HepG2 (cell line): ENCODE measurements around the gene AKAP9. TPM values are rescaled to one million over a fixed set of nuclear protein-coding genes. Genes with fewer than 3 reads are reported as not detected.
A peak's percentile ranks its signal among the peaks of the same experiment; 100 is the strongest.

Experiments used
- AGO2 ChIP-seq: fragments of 200-400 bp; formaldehyde crosslinking; optimal IDR thresholded peaks from 2 replicates; pipeline ENCODE3; 2017; ENCODE audit warnings: mild to moderate bottlenecking, low read depth, low read length, moderate library complexity
- AHR ChIP-seq: IDR thresholded peaks from 2 replicates; pipeline ENCODE4 v1.6.1; 2018; ENCODE audit warnings: missing genetic modification reagents, missing compliant biosample characterization
- ARHGAP35 ChIP-seq: sonication (generic); formaldehyde crosslinking; IDR thresholded peaks from 2 replicates; pipeline ENCODE4 v1.9.0; 2022; ENCODE audit warnings: mild to moderate bottlenecking, inconsistent platforms, moderate library complexity, missing genetic modification reagents, borderline replicate concordance
- BCL3 ChIP-seq: sonication (generic); formaldehyde crosslinking; IDR thresholded peaks from 2 replicates; pipeline ENCODE4 v1.5.1; 2020; ENCODE audit warnings: mild to moderate bottlenecking, missing genetic modification reagents, moderate library complexity
- CHD2 ChIP-seq: IDR thresholded peaks from 2 replicates; pipeline ENCODE4 v1.6.1; 2011; ENCODE audit warnings: low read depth, low read length, improper control_type of control experiment
- CREB1 ChIP-seq, 2 experiments: fragments of 450-650 bp in 1 of 2; IDR thresholded peaks; 2 replicates each; pipeline ENCODE4 v1.6.1; 2016 to 2017; ENCODE audit warnings: control low read depth in 1 of 2, mild to moderate bottlenecking in 1 of 2, missing compliant biosample characterization in 1 of 2, missing genetic modification characterization in 1 of 2
- ELF3 ChIP-seq: IDR thresholded peaks from 2 replicates; pipeline ENCODE4 v1.6.1; 2016; ENCODE audit warnings: missing genetic modification reagents, missing compliant biosample characterization
- ETV6 ChIP-seq: sonication (generic); formaldehyde crosslinking; conservative IDR thresholded peaks from 2 replicates; pipeline ENCODE4 v1.4.0; 2020; ENCODE audit warnings: missing genetic modification reagents
- FOXK1 ChIP-seq: sonication (generic); formaldehyde crosslinking; IDR thresholded peaks from 2 replicates; pipeline ENCODE4 v1.4.0; 2020; ENCODE audit warnings: low read depth, missing genetic modification reagents, borderline replicate concordance
- FOXO1 ChIP-seq: sonication (generic); formaldehyde crosslinking; IDR thresholded peaks from 2 replicates; pipeline ENCODE4 v1.4.0; 2020; ENCODE audit warnings: missing genetic modification reagents
- GATAD1 ChIP-seq: IDR thresholded peaks from 2 replicates; pipeline ENCODE4 v1.6.1; 2016; ENCODE audit warnings: missing genetic modification reagents, missing compliant biosample characterization
- KAT7 ChIP-seq: IDR thresholded peaks from 2 replicates; pipeline ENCODE4 v1.6.1; 2018; ENCODE audit warnings: borderline replicate concordance, missing compliant biosample characterization
- KAT8 ChIP-seq: IDR thresholded peaks from 2 replicates; pipeline ENCODE4 v1.6.1; 2016; ENCODE audit warnings: missing genetic modification reagents, missing compliant biosample characterization
- MAZ ChIP-seq, 2 experiments: sonication (generic) in 1 of 2; formaldehyde crosslinking in 1 of 2; IDR thresholded peaks; 2 replicates each; pipeline versions ENCODE4 v1.5.0 to v1.6.1; 2012 to 2020; ENCODE audit warnings: low read depth in 2 of 2, mild to moderate bottlenecking in 2 of 2, borderline replicate concordance in 1 of 2, improper control_type of control experiment in 1 of 2, low read length in 1 of 2, missing genetic modification reagents in 1 of 2, moderate library complexity in 1 of 2
- MBNL3 ChIP-seq: fragments of 250-450 bp; sonication (Bioruptor Pico); conservative IDR thresholded peaks from 2 replicates; pipeline ENCODE4 v1.8.0; 2022; ENCODE audit warnings: mild to moderate bottlenecking, inconsistent platforms
- MED1 ChIP-seq: sonication (generic); formaldehyde crosslinking; IDR thresholded peaks from 2 replicates; pipeline ENCODE4 v1.4.0; 2020; ENCODE audit warnings: missing genetic modification reagents
- MED8 ChIP-seq: sonication (generic); formaldehyde crosslinking; IDR thresholded peaks from 2 replicates; pipeline ENCODE4 v1.8.1; 2023; ENCODE audit warnings: mild to moderate bottlenecking, missing genetic modification reagents; ENCODE audit not compliant: insufficient replicate concordance
- MLX ChIP-seq: IDR thresholded peaks from 2 replicates; pipeline ENCODE4 v1.6.1; 2016
- NFKB2 ChIP-seq: sonication (generic); formaldehyde crosslinking; IDR thresholded peaks from 2 replicates; pipeline ENCODE4 v1.4.0; 2020; ENCODE audit warnings: missing genetic modification reagents, borderline replicate concordance
- PLSCR1 ChIP-seq: sonication (generic); formaldehyde crosslinking; IDR thresholded peaks from 2 replicates; pipeline ENCODE4 v1.5.0; 2020; ENCODE audit warnings: missing genetic modification reagents, mild to moderate bottlenecking, borderline replicate concordance
- POLR2AphosphoS5 ChIP-seq: IDR thresholded peaks from 2 replicates; pipeline ENCODE4 v1.6.1; 2012; ENCODE audit warnings: low read depth, low read length
- SIN3A ChIP-seq: IDR thresholded peaks from 2 replicates; pipeline ENCODE4 v1.6.1; 2011; ENCODE audit warnings: low read depth, mild to moderate bottlenecking, control low read depth, low read length, borderline replicate concordance
- ZNF326 ChIP-seq: sonication (generic); formaldehyde crosslinking; IDR thresholded peaks from 2 replicates; pipeline ENCODE4 v1.4.0; 2020; ENCODE audit warnings: missing genetic modification reagents, borderline replicate concordance
- ZNF431 ChIP-seq: sonication (generic); formaldehyde crosslinking; IDR thresholded peaks from 2 replicates; pipeline ENCODE4 v1.9.0; 2022; ENCODE audit warnings: missing genetic modification reagents, low read depth, mild to moderate bottlenecking, borderline replicate concordance
- ZNF432 ChIP-seq: sonication (generic); formaldehyde crosslinking; IDR thresholded peaks from 2 replicates; pipeline ENCODE4 v1.5.0; 2020; ENCODE audit warnings: missing genetic modification reagents, mild to moderate bottlenecking, borderline replicate concordance
- ZNF530 ChIP-seq: sonication (generic); formaldehyde crosslinking; IDR thresholded peaks from 2 replicates; pipeline ENCODE4 v1.5.0; 2020; ENCODE audit warnings: low read depth, mild to moderate bottlenecking, missing genetic modification reagents
- ZNF572 ChIP-seq: sonication (generic); formaldehyde crosslinking; IDR thresholded peaks from 2 replicates; pipeline ENCODE4 v1.5.1; 2020; ENCODE audit warnings: mild to moderate bottlenecking, missing genetic modification reagents
- ZNF670 ChIP-seq: sonication (generic); formaldehyde crosslinking; IDR thresholded peaks from 2 replicates; pipeline ENCODE4 v1.8.0; 2022; ENCODE audit warnings: mild to moderate bottlenecking, missing genetic modification reagents, borderline replicate concordance
- ZNF674 ChIP-seq: sonication (generic); formaldehyde crosslinking; IDR thresholded peaks from 2 replicates; pipeline ENCODE4 v1.5.0; 2020; ENCODE audit warnings: low read depth, mild to moderate bottlenecking, missing genetic modification reagents
- ZNF772 ChIP-seq: sonication (generic); formaldehyde crosslinking; IDR thresholded peaks from 2 replicates; pipeline ENCODE4 v1.5.0; 2020; ENCODE audit warnings: mild to moderate bottlenecking, missing genetic modification reagents
- polyA plus RNA-seq, 8 experiments: library from polyadenylated mRNA; depleted of rRNA in 3 of 8; stranded (reverse) in 7 of 8; unstranded in 1 of 8; fragments of >200 nt; fragmentation: Illumina TruSeq in 4 of 8; extraction: Trizol in 4 of 8; gene quantifications; 2 replicates each; pipeline versions ENCODE4 v1.2.1 to v1.2.3, GENCODE V29; 2011 to 2016; ENCODE audit warnings: low read depth in 4 of 8, missing spikeins in 1 of 8, mixed read lengths in 1 of 8; ENCODE audit not compliant: insufficient read depth in 1 of 8
- total RNA-seq, 5 experiments: library from RNA; depleted of rRNA; stranded (reverse); fragments of >200 nt; fragmentation: Illumina TruSeq; extraction: Trizol; gene quantifications; 2 replicates each; pipeline ENCODE4 v1.2.3, GENCODE V29; 2016; ENCODE audit warnings: low read depth in 1 of 5

AKAP9 gene
- total and polyA plus RNA-seq, 2 of the 13 experiments (the other 11 are each of a cell fraction or from before 2014, with no cell fraction given), result 27.6 to 33.1 TPM

GRCh38 chr7:92133737-92134270 is 193.1 kb downstream of the AKAP9 start (continued):
- peak; percentile 71; the same call in 1 of the 2 replicates for TF ChIP-seq KAT7
- 0 out of 2 replicates have a peak, but pooled peaks have one; percentile 66 for TF ChIP-seq ETV6 (CRISPR knock-in tag)
- TF ChIP-seq ZNF670 (CRISPR knock-in tag), result no peak; the same call in 1 of the 2 replicates
- TF ChIP-seq MAZ (IDR thresholded peaks at IDR 0.05; ENCODE audit: borderline replicate concordance, low read depth, low read length), result 0 out of 2 replicates have a peak, but pooled peaks have one; percentile 20
- TF ChIP-seq MAZ (CRISPR knock-in tag; IDR thresholded peaks at IDR 0.05; ENCODE audit: low read depth), result no peak; the same call in 1 of the 2 replicates
- TF ChIP-seq POLR2AphosphoS5, result no peak
- TF ChIP-seq AHR (CRISPR knock-in tag), result no peak
- TF ChIP-seq CREB1 (IDR thresholded peaks at IDR 0.05), result no peak
- no peak for TF ChIP-seq CREB1 (CRISPR knock-in tag; IDR thresholded peaks at IDR 0.05)
- TF ChIP-seq KAT8, result no peak
- peak; percentile 79; the same call in 1 of the 2 replicates for TF ChIP-seq BCL3
- no peak for TF ChIP-seq PLSCR1 (CRISPR knock-in tag)
- no peak for TF ChIP-seq ZNF530
- TF ChIP-seq MLX (CRISPR knock-in tag), result no peak
- TF ChIP-seq FOXK1 (CRISPR knock-in tag), result no peak; the same call in 1 of the 2 replicates
- TF ChIP-seq ZNF772 (CRISPR knock-in tag), result peak; percentile 56; the same call in 1 of the 2 replicates
- TF ChIP-seq NFKB2 (CRISPR knock-in tag), result no peak
- TF ChIP-seq MED8 (CRISPR knock-in tag), result peak; percentile 9
- TF ChIP-seq ZNF432, result no peak
- TF ChIP-seq SIN3A, result peak; percentile 61; the same call in 1 of the 2 replicates
- no peak for TF ChIP-seq ZNF572
- TF ChIP-seq GATAD1 (CRISPR knock-in tag), result peak; percentile 54
- TF ChIP-seq MED1 (CRISPR knock-in tag), result no peak
- TF ChIP-seq ARHGAP35 (CRISPR knock-in tag), result no peak; the same call in 1 of the 2 replicates
- no peak for TF ChIP-seq CHD2
- no peak for TF ChIP-seq ZNF674 (CRISPR knock-in tag)
- TF ChIP-seq FOXO1 (CRISPR knock-in tag), result peak; percentile 22; the same call in 1 of the 2 replicates
- no peak for TF ChIP-seq AGO2
- no peak for TF ChIP-seq ELF3
- TF ChIP-seq ZNF431 (CRISPR knock-in tag), result no peak
- no peak for TF ChIP-seq MBNL3 (CRISPR knock-in tag)
- no peak for TF ChIP-seq ZNF326 (CRISPR knock-in tag)
